H1 (cell line): Measurements from ENCODE around the gene PPP1R15B. TPM values are rescaled to one million over a fixed set of nuclear protein-coding genes. Genes with fewer than 3 reads are reported as not detected.

Source experiments
- CTCF ChIA-PET: fragments of 300-600 bp; sonication (Branson Sonifier 250); formaldehyde crosslinking; loops from one replicate; lab custom pipeline; 2021; ENCODE audit not compliant: partially characterized antibody; lab: Charles Lee
- POLR2A ChIA-PET: fragments of 300-600 bp; sonication (Branson Sonifier 250); formaldehyde crosslinking; loops from one replicate; lab custom pipeline; 2021; ENCODE audit warnings: inconsistent platforms; ENCODE audit not compliant: partially characterized antibody; lab: Charles Lee
- DNase-seq, 2 experiments: peaks; one replicate each; pipeline versions ENCODE4 v3.0.0 to v3.0.0-alpha.2; 2010 to 2022; ENCODE audit warnings: low spot score in 2 of 2, low read depth in 1 of 2, mixed read lengths in 1 of 2
- FAIRE-seq: peaks from 2 replicates; lab custom pipeline; 2011; peaks lifted over from hg19 to GRCh38; lab: Jason Lieb, UNC
- H2AFZ ChIP-seq: 2 replicates; pipeline ENCODE4 v1.8.1; 2012; ENCODE audit warnings: low read length, inconsistent platforms
- H2AK5ac ChIP-seq: 2 replicates; pipeline ENCODE4 v1.6.1; 2013; ENCODE audit warnings: low read depth, low read length
- H2BK120ac ChIP-seq: replicated peaks from 2 replicates; pipeline ENCODE3; 2013; ENCODE audit warnings: low read depth, low read length, inconsistent platforms
- H2BK12ac ChIP-seq: 2 replicates; pipeline ENCODE4 v1.6.1; 2013; ENCODE audit warnings: low read depth, low read length
- H2BK15ac ChIP-seq: 2 replicates; pipeline ENCODE4 v1.6.1; 2013; ENCODE audit warnings: low read length
- H2BK20ac ChIP-seq: 2 replicates; pipeline ENCODE4 v1.6.1; 2013; ENCODE audit warnings: low read length
- H2BK5ac ChIP-seq: 2 replicates; pipeline ENCODE4 v1.6.1; 2013; ENCODE audit warnings: low read depth, low read length
- H3K14ac ChIP-seq: 2 replicates; pipeline ENCODE4 v1.6.1; 2013; ENCODE audit warnings: inconsistent platforms; ENCODE audit not compliant: insufficient read length
- H3K18ac ChIP-seq: 2 replicates; pipeline ENCODE4 v1.6.1; 2013; ENCODE audit warnings: low read length; ENCODE audit errors: extremely low read depth
- H3K23ac ChIP-seq: 2 replicates; pipeline ENCODE4 v1.6.1; 2013; ENCODE audit warnings: inconsistent platforms; ENCODE audit not compliant: insufficient read length
- H3K23me2 ChIP-seq: 2 replicates; pipeline ENCODE4 v1.6.1; 2013; ENCODE audit warnings: low read depth, low read length
- H3K27ac ChIP-seq: 2 replicates; pipeline ENCODE4 v1.6.1; 2011; ENCODE audit warnings: low read depth, low read length, inconsistent platforms
- H3K27me3 ChIP-seq, 4 experiments: replicated peaks in 1 of 4; 1 replicate in 1 of 4; 2 replicates in 3 of 4; pipeline versions ENCODE4 v1.6.1 to v1.8.1; 2011 to 2013; ENCODE audit warnings: low read length in 3 of 4, mild to moderate bottlenecking in 3 of 4, inconsistent platforms in 2 of 4, mixed read lengths in 2 of 4, moderate library complexity in 1 of 4; ENCODE audit not compliant: control insufficient read depth in 3 of 4, insufficient read depth in 3 of 4; ENCODE audit errors: extremely low read depth in 1 of 4
- H3K36me3 ChIP-seq, 4 experiments: 2 replicates each; pipeline versions ENCODE4 v1.6.1 to v1.8.1; 2011 to 2013; ENCODE audit warnings: mild to moderate bottlenecking in 4 of 4, low read length in 3 of 4, moderate library complexity in 2 of 4, control low read depth in 1 of 4, inconsistent platforms in 1 of 4; ENCODE audit not compliant: insufficient read depth in 4 of 4, control insufficient read depth in 2 of 4
- H3K4ac ChIP-seq: replicated peaks from 2 replicates; pipeline ENCODE3; 2013; ENCODE audit warnings: low read length, low read depth, mixed read lengths, inconsistent platforms; ENCODE audit not compliant: insufficient read length
- H3K4me1 ChIP-seq, 4 experiments: replicated peaks in 1 of 4; 1 replicate in 1 of 4; 2 replicates in 3 of 4; pipeline versions ENCODE4 v1.6.1 to v1.8.1; 2011 to 2013; ENCODE audit warnings: low read length in 3 of 4, inconsistent platforms in 2 of 4, mixed read lengths in 1 of 4; ENCODE audit not compliant: insufficient read depth in 4 of 4, control insufficient read depth in 3 of 4
- H3K4me2 ChIP-seq, 2 experiments: 2 replicates each; pipeline versions ENCODE4 v1.6.1 to v1.8.1; 2011 to 2013; ENCODE audit warnings: low read depth in 2 of 2, low read length in 2 of 2, control low read depth in 1 of 2, inconsistent platforms in 1 of 2, mild to moderate bottlenecking in 1 of 2; ENCODE audit not compliant: insufficient read depth in 1 of 2
- H3K4me3 ChIP-seq, 4 experiments: fragments of 200-600, 300-600 bp in 1 of 4; sonication (generic), shearing (Covaris generic), sonication (Bioruptor Twin) in 1 of 4; 2 replicates each; pipeline versions ENCODE4 v1.5.1 to v1.8.1; 2011 to 2016; ENCODE audit warnings: low read length in 4 of 4, low read depth in 3 of 4, control low read depth in 2 of 4, inconsistent platforms in 2 of 4, mild to moderate bottlenecking in 2 of 4, mixed read lengths in 1 of 4, moderate library complexity in 1 of 4; ENCODE audit not compliant: insufficient read depth in 2 of 4; ENCODE audit errors: extremely low read depth in 1 of 4
- H3K56ac ChIP-seq: replicated peaks from 2 replicates; pipeline ENCODE3; 2013; ENCODE audit warnings: low read depth, mild to moderate bottlenecking, mixed read lengths, low read length, inconsistent platforms; ENCODE audit not compliant: insufficient read length
- H3K79me1 ChIP-seq: 2 replicates; pipeline ENCODE4 v1.6.1; 2013; ENCODE audit warnings: low read depth, low read length, control low read depth
- H3K79me2 ChIP-seq, 2 experiments: 2 replicates each; pipeline versions ENCODE4 v1.6.1 to v1.8.1; 2012 to 2013; ENCODE audit warnings: low read length in 2 of 2, mild to moderate bottlenecking in 2 of 2, inconsistent platforms in 1 of 2; ENCODE audit not compliant: insufficient read depth in 2 of 2, control insufficient read depth in 1 of 2
- H3K9ac ChIP-seq, 4 experiments: replicated peaks in 1 of 4; 1 replicate in 1 of 4; 2 replicates in 3 of 4; pipeline versions ENCODE4 v1.6.1 to v1.8.1; 2011 to 2013; ENCODE audit warnings: low read depth in 3 of 4, low read length in 3 of 4, control low read depth in 2 of 4, mild to moderate bottlenecking in 2 of 4, moderate library complexity in 2 of 4, inconsistent platforms in 1 of 4; ENCODE audit errors: extremely low read depth in 1 of 4
- H3K9me3 ChIP-seq, 2 experiments: 2 replicates each; pipeline versions ENCODE4 v1.6.1 to v1.8.1; 2012 to 2013; ENCODE audit warnings: mild to moderate bottlenecking in 2 of 2, moderate library complexity in 2 of 2, control low read depth in 1 of 2, inconsistent platforms in 1 of 2, low read depth in 1 of 2, low read length in 1 of 2, mixed read lengths in 1 of 2; ENCODE audit not compliant: insufficient read depth in 2 of 2
- H4K20me1 ChIP-seq, 2 experiments: replicated peaks in 1 of 2; 2 replicates each; pipeline versions ENCODE3 to v1.8.1; 2011 to 2013; ENCODE audit warnings: inconsistent platforms in 2 of 2, low read length in 2 of 2, mild to moderate bottlenecking in 1 of 2; ENCODE audit not compliant: insufficient read depth in 2 of 2, control insufficient read depth in 1 of 2
- H4K5ac ChIP-seq: 2 replicates; pipeline ENCODE4 v1.6.1; 2013; ENCODE audit warnings: low read length, low read depth, mixed read lengths, inconsistent platforms; ENCODE audit not compliant: insufficient read length
- H4K8ac ChIP-seq: 2 replicates; pipeline ENCODE4 v1.8.0; 2013; ENCODE audit warnings: mild to moderate bottlenecking, moderate library complexity, low read length, inconsistent platforms; ENCODE audit not compliant: insufficient read depth; ENCODE audit errors: extremely low read depth
- H4K91ac ChIP-seq: replicated peaks from 2 replicates; pipeline ENCODE3; 2013; ENCODE audit warnings: low read length, mixed read lengths, inconsistent platforms; ENCODE audit not compliant: insufficient read length
- KDM1A ChIP-seq: fragments of 200-600, 300-600 bp; sonication (generic); IDR thresholded peaks from 2 replicates; pipeline ENCODE4 v1.7.1; 2016; ENCODE audit warnings: mild to moderate bottlenecking, low read length, borderline replicate concordance
- TEAD4 ChIP-seq: IDR thresholded peaks from 2 replicates; pipeline ENCODE4 v1.6.1; 2012; ENCODE audit warnings: low read depth, low read length, inconsistent platforms, mixed read lengths
- whole genome bisulfite sequencing, 2 experiments: shearing (Covaris generic) in 1 of 2; methylation state at CpG; one replicate each; pipeline versions ENCODE4 v1.1.6 to v1.1.7; 2013 to 2015; ENCODE audit warnings: low lambda C conversion rate in 2 of 2, mixed read lengths in 2 of 2, inconsistent platforms in 1 of 2, low coverage in 1 of 2, missing lambda C conversion rate in 1 of 2; ENCODE audit not compliant: insufficient replicate concordance in 2 of 2, insufficient coverage in 1 of 2, insufficient read length in 1 of 2; ENCODE audit errors: extremely low coverage in 1 of 2, missing lambda C conversion rate in 1 of 2; 5-methylcytosine and 5-hydroxymethylcytosine counted together
- polyA plus RNA-seq, 7 experiments: library from polyadenylated mRNA; depleted of rRNA in 3 of 7; stranded (reverse) in 5 of 7; unstranded in 2 of 7; fragments of >200 nt in 5 of 7; fragments of 200-250 nt in 2 of 7; gene quantifications; 1 replicate in 5 of 7; 2 replicates in 1 of 7; 4 replicates in 1 of 7; pipeline versions ENCODE4 v1.2.1 to v1.2.3, GENCODE V29; 2011 to 2013; ENCODE audit warnings: missing spikeins in 2 of 7, mixed read lengths in 2 of 7
- total RNA-seq: library from RNA; stranded (reverse); fragmentation: NEBNext Ultra II Directional; extraction: Animal tissue kit (Norgen Biotek cat#: 25700); gene quantifications from 2 replicates; pipeline ENCODE4 v1.2.1, GENCODE V29; 2021
- TF ChIP-seq, protein P1 (sequence below): IDR thresholded peaks from 2 replicates; pipeline ENCODE4 v1.6.1; 2011; ENCODE audit warnings: low read depth, mild to moderate bottlenecking, low read length; ENCODE audit not compliant: insufficient read depth
- TF ChIP-seq, protein P2 (sequence below): IDR thresholded peaks from 2 replicates; pipeline ENCODE4 v1.6.1; 2012; ENCODE audit warnings: inconsistent platforms

Gene PPP1R15B
- total and polyA plus RNA-seq, 2 of the 8 experiments (the other 6 are each of a cell fraction or from before 2014, with no cell fraction given) = 14.4 to 72.2 TPM

DNA sequence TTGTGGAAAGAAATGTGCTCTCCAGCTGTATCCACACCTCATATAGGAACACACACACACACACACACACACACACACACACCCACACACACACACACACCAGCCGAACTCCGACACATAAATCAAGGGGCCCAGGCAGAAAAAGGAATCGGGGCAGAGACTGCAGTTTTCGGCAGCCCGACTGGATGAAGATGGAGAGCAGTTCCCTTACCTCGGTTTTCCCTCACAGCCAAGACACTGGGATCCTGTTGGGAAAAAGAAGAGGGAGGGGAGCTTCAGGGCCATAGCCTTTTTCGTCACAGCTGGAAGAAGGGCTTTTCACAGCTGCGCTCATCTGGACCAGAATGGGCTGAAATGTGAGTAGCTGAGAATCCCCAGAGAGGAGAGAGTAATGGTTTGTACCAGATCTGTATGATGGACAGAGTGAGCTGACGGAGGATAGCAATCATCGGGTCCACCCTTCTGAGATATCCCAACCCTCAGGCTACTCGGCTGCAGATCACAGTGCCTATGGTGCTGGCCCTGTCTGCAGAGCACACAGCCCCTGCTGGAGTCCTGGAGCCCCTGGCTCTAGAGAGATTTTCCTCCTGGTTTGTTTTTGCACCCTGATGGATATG, 45.3 kb upstream of the PPP1R15B start:
- POLR2A ChIA-PET = interaction anchor here (1.1 to 7.0 kb wide), 5 partner anchors 9 to 59 kb away, joined by 3 to 42 read pairs (median 6); partner anchors contain the start of genes MDM4 and PIK3C2B
- 83% methylated on average over 10 of the region's 11 CpGs; no CpG with 5 or more reads in 1 of the 2 experiments for WGBS, 2 experiments

More for the DNA sequence above, 45.3 kb upstream of the PPP1R15B start:
- Histone ChIP-seq H3K4me1 (peaks cover 12 to 32% (median 21%) of the 10 kb centered on the region in 4 experiments), H2BK5ac (no peak overlapping the region; the same call in 1 of the 2 replicates), H3K14ac (no peak overlapping the region), H2BK20ac (no peak overlapping the region), H3K9me3 (no peaks in the 10 kb centered on the region; a peak in 1 of 4 replicates), H4K91ac (no peak overlapping the region), H3K4ac (no peak overlapping the region), H3K9ac (no peak overlapping the region; a peak in 1 of 7 replicates), H3K36me3 (peaks cover 0 to 12% (median 4%) of the 10 kb centered on the region in 4 experiments; a peak in 6 of 8 replicates), H3K23ac (no peak overlapping the region), H2BK12ac (no peak overlapping the region), H3K4me2 (peak overlapping the region in 1 of 2 experiments; percentile 1; a peak in 1 of 4 replicates), H2AFZ (no peak overlapping the region), H3K79me1 (no peaks in the 10 kb centered on the region), H3K27ac (no peak overlapping the region), H2AK5ac (0 out of 2 replicates have a peak overlapping the region, but pooled peaks have one; percentile 39), H3K79me2 (no peaks in the 10 kb centered on the region), H2BK120ac (no peak overlapping the region), H3K23me2 (no peaks in the 10 kb centered on the region; the same call in 1 of the 2 replicates), H4K5ac (no peak overlapping the region), H3K56ac (no peak overlapping the region), H4K20me1 (no peaks in the 10 kb centered on the region), H4K8ac (no peak overlapping the region), H2BK15ac (no peak overlapping the region), H3K4me3 (no peak overlapping the region), H3K27me3 (no peaks in the 10 kb centered on the region), H3K18ac (no peak overlapping the region; the same call in 1 of the 2 replicates)
- no peak for DNase-seq
- TF ChIP-seq, protein P1, sequence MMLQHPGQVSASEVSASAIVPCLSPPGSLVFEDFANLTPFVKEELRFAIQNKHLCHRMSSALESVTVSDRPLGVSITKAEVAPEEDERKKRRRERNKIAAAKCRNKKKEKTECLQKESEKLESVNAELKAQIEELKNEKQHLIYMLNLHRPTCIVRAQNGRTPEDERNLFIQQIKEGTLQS = no peak
- TF ChIP-seq, protein P2, sequence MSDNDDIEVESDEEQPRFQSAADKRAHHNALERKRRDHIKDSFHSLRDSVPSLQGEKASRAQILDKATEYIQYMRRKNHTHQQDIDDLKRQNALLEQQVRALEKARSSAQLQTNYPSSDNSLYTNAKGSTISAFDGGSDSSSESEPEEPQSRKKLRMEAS = no peak
- TF ChIP-seq TEAD4 (no peak), KDM1A (no peak)
- CTCF ChIA-PET = interaction anchor here (0.7 to 47.3 kb wide), 6 partner anchors 9 to 158 kb away, joined by 3 to 2124 read pairs (median 10); partner anchors contain the start of genes MDM4 and PIK3C2B
- no peak for FAIRE-seq
